Breast epithelium (tissue), 3 donors: ENCODE results near the gene HILPDA.

Experiments
- POLR2A ChIP-seq: fragments of 450-650 bp; IDR thresholded peaks from one replicate; pipeline ENCODE4 v1.6.1; 2016; ENCODE audit warnings: antibody characterized with exemption, mild to moderate bottlenecking, moderate library complexity
- POLR2AphosphoS5 ChIP-seq, 3 donors: sonication (generic); formaldehyde crosslinking; IDR thresholded peaks; one replicate each; pipeline ENCODE4 v1.6.1; 2017; ENCODE audit warnings: antibody characterized with exemption in 3 of 3
- TF ChIP-seq, protein P1 (sequence below), 3 donors: fragments of 450-650 bp; IDR thresholded peaks; one replicate each; pipeline ENCODE4 v1.5.1; 2016 to 2017; ENCODE audit warnings: antibody characterized with exemption in 3 of 3, mild to moderate bottlenecking in 3 of 3, moderate library complexity in 3 of 3

DNA sequence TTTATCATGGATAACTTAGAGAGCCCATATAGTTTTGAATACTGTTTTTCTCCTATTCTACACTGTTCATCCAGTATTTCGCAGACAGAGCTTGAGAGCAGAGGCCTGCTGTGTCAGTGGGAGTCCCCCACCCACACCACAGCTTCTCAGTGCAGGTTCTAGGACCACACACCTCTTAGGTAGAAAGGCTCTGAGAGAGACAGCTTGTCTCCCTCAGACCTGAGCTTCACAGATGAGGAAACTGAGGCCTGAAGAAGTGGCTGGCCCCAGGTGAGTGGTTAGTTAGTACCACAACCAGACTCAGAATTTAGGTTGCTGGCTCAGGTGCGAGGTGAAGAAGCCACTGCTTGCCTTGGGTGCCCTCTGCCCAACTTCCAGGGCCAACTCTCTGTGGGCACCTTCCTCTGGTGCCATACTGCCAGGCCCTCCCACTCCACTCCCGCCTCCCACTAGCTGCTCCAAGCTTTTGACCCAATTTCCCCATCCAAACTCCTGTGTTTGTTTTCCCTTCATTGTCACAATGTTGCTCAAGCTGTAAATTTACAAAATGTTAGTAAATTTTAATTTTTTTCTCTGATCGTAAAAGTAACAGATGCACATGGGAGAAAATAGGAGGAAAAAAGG, 7.6 kb upstream of the HILPDA start:
- TF ChIP-seq, protein P1, sequence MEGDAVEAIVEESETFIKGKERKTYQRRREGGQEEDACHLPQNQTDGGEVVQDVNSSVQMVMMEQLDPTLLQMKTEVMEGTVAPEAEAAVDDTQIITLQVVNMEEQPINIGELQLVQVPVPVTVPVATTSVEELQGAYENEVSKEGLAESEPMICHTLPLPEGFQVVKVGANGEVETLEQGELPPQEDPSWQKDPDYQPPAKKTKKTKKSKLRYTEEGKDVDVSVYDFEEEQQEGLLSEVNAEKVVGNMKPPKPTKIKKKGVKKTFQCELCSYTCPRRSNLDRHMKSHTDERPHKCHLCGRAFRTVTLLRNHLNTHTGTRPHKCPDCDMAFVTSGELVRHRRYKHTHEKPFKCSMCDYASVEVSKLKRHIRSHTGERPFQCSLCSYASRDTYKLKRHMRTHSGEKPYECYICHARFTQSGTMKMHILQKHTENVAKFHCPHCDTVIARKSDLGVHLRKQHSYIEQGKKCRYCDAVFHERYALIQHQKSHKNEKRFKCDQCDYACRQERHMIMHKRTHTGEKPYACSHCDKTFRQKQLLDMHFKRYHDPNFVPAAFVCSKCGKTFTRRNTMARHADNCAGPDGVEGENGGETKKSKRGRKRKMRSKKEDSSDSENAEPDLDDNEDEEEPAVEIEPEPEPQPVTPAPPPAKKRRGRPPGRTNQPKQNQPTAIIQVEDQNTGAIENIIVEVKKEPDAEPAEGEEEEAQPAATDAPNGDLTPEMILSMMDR (IDR thresholded peaks at IDR 0.05): no peak
- TF ChIP-seq POLR2AphosphoS5 (IDR thresholded peaks at IDR 0.05) (no peak), POLR2A (no peak)
